GM18861 (cell line): ENCODE results near the gene TNFRSF11A.
A peak's percentile ranks its signal among the peaks of the same experiment; 100 is the strongest.

Source experiments
- ATAC-seq: cut with Tn5 transposase; IDR thresholded peaks from one replicate; pipeline ENCODE4 v1.9.1; 2021; ENCODE audit not compliant: unreplicated experiment

Gene TNFRSF11A

GRCh38 chr18:62341473-62341872, 16.4 kb downstream of the TNFRSF11A start:
- ATAC-seq = no peak

- no peak for ATAC-seq
These were observed 17.8 kb downstream of the TNFRSF11A start for GRCh38 chr18:62342884-62343283.

GRCh38 chr18:62343316-62343715, 18.2 kb downstream of the TNFRSF11A start:
- ATAC-seq = no peak

GRCh38 chr18:62345909-62346308, 20.8 kb downstream of the TNFRSF11A start:
- ATAC-seq = no peak

- no peak for ATAC-seq
These were observed 21.4 kb downstream of the TNFRSF11A start for GRCh38 chr18:62346333-62347088.

- no peak for ATAC-seq
These were observed 22.0 kb downstream of the TNFRSF11A start for GRCh38 chr18:62347089-62347506.

- ATAC-seq = no peak
These were observed 23.4 kb downstream of the TNFRSF11A start for GRCh38 chr18:62348474-62348873.

- no peak for ATAC-seq
These were observed 28.1 kb downstream of the TNFRSF11A start for GRCh38 chr18:62353170-62353569.

- ATAC-seq = no peak
These were observed 29.0 kb downstream of the TNFRSF11A start for GRCh38 chr18:62354151-62354550.

- ATAC-seq = no peak
These were observed 32.1 kb downstream of the TNFRSF11A start for GRCh38 chr18:62357079-62357719.

GRCh38 chr18:62360805-62361204, 35.7 kb downstream of the TNFRSF11A start:
- ATAC-seq = no peak

- ATAC-seq = no peak
These were observed 36.2 kb downstream of the TNFRSF11A start for GRCh38 chr18:62361288-62361687.

- no peak for ATAC-seq
These were observed 39.4 kb downstream of the TNFRSF11A start for GRCh38 chr18:62364558-62364957.

GRCh38 chr18:62365420-62365819, 40.3 kb downstream of the TNFRSF11A start:
- no peak for ATAC-seq

GRCh38 chr18:62366992-62367391, 41.9 kb downstream of the TNFRSF11A start:
- ATAC-seq = no peak

GRCh38 chr18:62368100-62368499, 43.0 kb downstream of the TNFRSF11A start:
- ATAC-seq = peak; percentile 50

GRCh38 chr18:62369129-62369644, 44.1 kb downstream of the TNFRSF11A start:
- no peak for ATAC-seq

GRCh38 chr18:62370366-62370765, 45.3 kb downstream of the TNFRSF11A start:
- ATAC-seq = no peak

- no peak for ATAC-seq
These were observed 46.3 kb downstream of the TNFRSF11A start for GRCh38 chr18:62371436-62371835.

- ATAC-seq = peak; percentile 86
These were observed 47.0 kb downstream of the TNFRSF11A start for GRCh38 chr18:62372156-62372555.

GRCh38 chr18:62372882-62373281, 47.8 kb downstream of the TNFRSF11A start:
- ATAC-seq = no peak

- ATAC-seq = no peak
These were observed 49.4 kb downstream of the TNFRSF11A start for GRCh38 chr18:62374410-62374965.
